GM15510 (cell line): ENCODE data around the gene PROM2.

Experiments
- POLR2A ChIP-seq: IDR thresholded peaks from 3 replicates; pipeline ENCODE4 v1.6.1; 2011; ENCODE audit warnings: borderline replicate concordance; ENCODE audit not compliant: insufficient read length; ENCODE audit errors: extremely low read depth

The PROM2 gene

GRCh38 chr2:95330794-95331338, 56.6 kb downstream of the PROM2 start:
- no peak for TF ChIP-seq POLR2A

- no peak for TF ChIP-seq POLR2A
These were observed 57.4 kb downstream of the PROM2 start for GRCh38 chr2:95331606-95332005.

GRCh38 chr2:95332036-95332435, 57.8 kb downstream of the PROM2 start:
- no peak for TF ChIP-seq POLR2A

GRCh38 chr2:95333056-95333455, 58.8 kb downstream of the PROM2 start:
- TF ChIP-seq POLR2A, result no peak

- no peak for TF ChIP-seq POLR2A
These were observed 59.7 kb downstream of the PROM2 start for GRCh38 chr2:95333888-95334338.

GRCh38 chr2:95334916-95335641, 60.8 kb downstream of the PROM2 start:
- TF ChIP-seq POLR2A, result no peak

DNA sequence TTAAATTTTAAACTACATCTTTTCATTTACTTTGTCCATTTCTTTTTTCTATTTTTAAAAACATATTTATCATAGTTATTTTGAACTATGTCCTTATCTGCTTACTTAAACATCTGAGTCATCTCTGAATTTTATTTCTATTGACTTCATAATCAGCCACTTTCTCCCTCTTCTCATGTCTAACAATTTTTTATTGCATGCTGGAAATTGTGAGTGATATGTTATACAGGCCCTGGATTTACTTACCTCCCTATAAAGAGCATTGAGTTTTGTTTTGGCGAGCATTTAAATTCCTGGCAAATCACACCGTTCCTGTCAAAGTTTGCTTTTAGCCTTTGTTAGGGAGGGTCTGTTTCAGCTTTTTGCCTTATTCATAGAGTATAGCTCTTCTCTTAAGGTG, 62.2 kb downstream of the PROM2 start:
- TF ChIP-seq POLR2A, result no peak

- TF ChIP-seq POLR2A, result no peak
These were observed 63.6 kb downstream of the PROM2 start for GRCh38 chr2:95337829-95338228.
